Measurements from ENCODE around the gene ANKRD33B. TPM values are rescaled to one million over a fixed set of nuclear protein-coding genes. Genes with fewer than 3 reads are reported as not detected.
A peak's percentile ranks its signal among the peaks of the same experiment; 100 is the strongest.

The ANKRD33B gene
- total and polyA plus RNA-seq, 2 experiments from 2014 or later = 1.5 to 2.0 TPM

DNA sequence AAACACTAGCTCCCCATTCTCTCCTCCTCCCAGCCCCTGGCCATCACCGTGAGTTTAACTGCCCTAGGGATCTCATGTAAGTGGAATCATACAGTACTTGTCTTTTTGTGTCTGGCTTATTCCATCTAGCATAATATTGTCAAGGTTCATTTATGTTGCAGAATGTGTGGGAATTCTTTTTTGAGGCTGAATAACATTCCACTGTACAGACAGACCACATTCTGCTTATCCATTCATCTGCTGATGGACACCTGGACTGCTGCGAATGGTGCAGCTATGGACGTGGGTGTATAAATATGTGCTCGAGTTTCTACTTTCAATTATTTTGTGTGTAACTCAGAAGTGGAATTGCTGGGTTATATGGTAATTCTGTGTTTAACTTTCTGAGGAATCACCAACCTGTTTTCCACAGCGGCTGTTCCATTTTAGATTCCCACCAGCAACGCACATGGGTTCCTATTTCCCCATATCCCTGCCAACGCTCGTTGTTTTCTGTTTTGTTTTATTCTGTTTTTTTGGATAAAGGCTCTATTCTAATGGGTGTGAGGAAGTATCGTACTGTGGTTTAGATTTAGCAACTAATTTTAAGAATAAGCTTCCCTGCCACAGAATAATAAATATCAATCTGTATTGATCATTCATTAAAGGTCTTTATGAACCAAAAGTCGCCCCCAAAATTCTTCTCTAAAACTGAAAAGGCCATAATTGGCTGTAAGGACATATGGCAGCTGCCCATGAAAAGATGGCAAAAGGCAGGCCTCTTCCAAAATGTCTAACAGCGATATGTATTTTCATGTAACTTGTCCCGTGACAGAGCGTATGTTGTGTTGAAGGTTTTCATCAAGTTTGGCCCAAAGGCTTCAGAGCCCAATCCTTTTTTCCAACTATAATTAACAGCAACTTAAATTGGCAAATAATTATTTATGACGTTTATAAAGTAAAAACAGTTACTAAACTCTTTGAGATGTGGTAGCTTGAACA is 126.9 kb downstream of the ANKRD33B start:
- Histone ChIP-seq H3K79me2 (peaks cover 45% of the 10 kb centered on the region), H4K20me1 (ENCODE audit: insufficient read depth, poor library complexity, severe bottlenecking) (peaks cover 23% of the 10 kb centered on the region), H3K4me3 (no peak overlapping the region), H3K27me3 (no peaks in the 10 kb centered on the region), H3K9me3 (ENCODE audit: low read depth) (no peaks in the 10 kb centered on the region), H3K4me1 (ENCODE audit: insufficient read depth) (no peaks in the 10 kb centered on the region), H3K4me2 (no peak overlapping the region), H2AFZ (no peak overlapping the region), H3K9me2 (replicated peaks; ENCODE audit: insufficient read depth) (no peaks in the 10 kb centered on the region), H3K27ac (no peak overlapping the region), H3K36me3 (replicated peaks; ENCODE audit: insufficient read depth, low read depth) (no peaks in the 10 kb centered on the region)
- 93% methylated on average over 14 of the region's 14 CpGs for WGBS (ENCODE audit: low lambda C conversion rate, missing lambda C conversion rate)
- no peak for DNase-seq (ENCODE audit: low spot score)
- TF ChIP-seq EZH2 (IDR thresholded peaks at IDR 0.05; ENCODE audit: borderline replicate concordance) (no peak), CTCF (IDR thresholded peaks at IDR 0.05; ENCODE audit: poor library complexity) (no peak), EZH2phosphoT487 (IDR thresholded peaks at IDR 0.05; ENCODE audit: low read depth, severe bottlenecking, unreplicated experiment) (no peak)

GRCh38 chr5:10691826-10692785 is 128.2 kb downstream of the ANKRD33B start:
- Histone ChIP-seq H3K4me3 (no peak overlapping the region), H3K79me2 (peaks cover 50% of the 10 kb centered on the region), H3K36me3 (replicated peaks; ENCODE audit: insufficient read depth, low read depth) (no peaks in the 10 kb centered on the region), H2AFZ (no peak overlapping the region), H3K9me2 (replicated peaks; ENCODE audit: insufficient read depth) (no peaks in the 10 kb centered on the region), H3K9me3 (ENCODE audit: low read depth) (no peaks in the 10 kb centered on the region), H3K27me3 (no peaks in the 10 kb centered on the region), H3K4me2 (no peak overlapping the region), H3K27ac (peak overlapping the region; percentile 37), H3K4me1 (ENCODE audit: insufficient read depth) (no peaks in the 10 kb centered on the region), H4K20me1 (ENCODE audit: insufficient read depth, poor library complexity, severe bottlenecking) (peaks cover 29% of the 10 kb centered on the region)
- DNase-seq (ENCODE audit: low spot score) = no peak
- WGBS (ENCODE audit: low lambda C conversion rate, missing lambda C conversion rate) = 76% methylated on average over 16 of the region's 16 CpGs
- no peak for TF ChIP-seq CTCF (IDR thresholded peaks at IDR 0.05; ENCODE audit: poor library complexity)
- no peak for TF ChIP-seq EZH2phosphoT487 (IDR thresholded peaks at IDR 0.05; ENCODE audit: low read depth, severe bottlenecking, unreplicated experiment)
- no peak for TF ChIP-seq EZH2 (IDR thresholded peaks at IDR 0.05; ENCODE audit: borderline replicate concordance)

GRCh38 chr5:10695055-10695649 is 131.3 kb downstream of the ANKRD33B start:
- no peaks in the 10 kb centered on the region for H3K9me3 ChIP-seq (ENCODE audit: low read depth)
- no peak overlapping the region for H3K4me3 ChIP-seq
- H3K79me2 ChIP-seq = peaks cover 66% of the 10 kb centered on the region
- H3K9me2 ChIP-seq (replicated peaks; ENCODE audit: insufficient read depth) = no peaks in the 10 kb centered on the region
- no peaks in the 10 kb centered on the region for H3K4me1 ChIP-seq (ENCODE audit: insufficient read depth)
- H3K36me3 ChIP-seq (replicated peaks; ENCODE audit: insufficient read depth, low read depth) = no peaks in the 10 kb centered on the region
- peaks cover 40% of the 10 kb centered on the region for H4K20me1 ChIP-seq (ENCODE audit: insufficient read depth, poor library complexity, severe bottlenecking)
- TF ChIP-seq EZH2phosphoT487 (IDR thresholded peaks at IDR 0.05; ENCODE audit: low read depth, severe bottlenecking, unreplicated experiment) (no peak), CTCF (IDR thresholded peaks at IDR 0.05; ENCODE audit: poor library complexity) (peak; percentile 87), EZH2 (IDR thresholded peaks at IDR 0.05; ENCODE audit: borderline replicate concordance) (no peak)
- no peak overlapping the region for H3K4me2 ChIP-seq
- WGBS (ENCODE audit: low lambda C conversion rate, missing lambda C conversion rate) = 27% methylated on average over 14 of the region's 14 CpGs
- DNase-seq (ENCODE audit: low spot score) = peak; percentile 81
- no peaks in the 10 kb centered on the region for H3K27me3 ChIP-seq
- H3K27ac ChIP-seq = no peak overlapping the region
- no peak overlapping the region for H2AFZ ChIP-seq
